GM10248 (cell line): ENCODE data around the gene ZFYVE9.

ENCODE experiments used
- CTCF ChIA-PET: fragments of 300-600 bp; sonication (Branson Sonifier 250); formaldehyde crosslinking; extraction: SDS; loops from one replicate; lab custom pipeline; 2021; ENCODE audit warnings: antibody characterized with exemption; lab: Yijun Ruan, JAX
- POLR2A ChIA-PET: fragments of 350-650 bp; sonication (Branson Sonifier 250); formaldehyde crosslinking; extraction: SDS; loops from one replicate; lab custom pipeline; 2020; ENCODE audit warnings: antibody characterized with exemption; lab: Yijun Ruan, JAX
- DNase-seq: peaks from one replicate; pipeline ENCODE4 v3.0.0; 2012; ENCODE audit errors: extremely low spot score
- TF ChIP-seq, protein P1 (sequence below): IDR thresholded peaks from 2 replicates; pipeline ENCODE4 v1.5.1; 2012; ENCODE audit warnings: mild to moderate bottlenecking, low read depth; ENCODE audit errors: extremely low read depth, missing control alignments, control extremely low read depth

Gene ZFYVE9

DNA sequence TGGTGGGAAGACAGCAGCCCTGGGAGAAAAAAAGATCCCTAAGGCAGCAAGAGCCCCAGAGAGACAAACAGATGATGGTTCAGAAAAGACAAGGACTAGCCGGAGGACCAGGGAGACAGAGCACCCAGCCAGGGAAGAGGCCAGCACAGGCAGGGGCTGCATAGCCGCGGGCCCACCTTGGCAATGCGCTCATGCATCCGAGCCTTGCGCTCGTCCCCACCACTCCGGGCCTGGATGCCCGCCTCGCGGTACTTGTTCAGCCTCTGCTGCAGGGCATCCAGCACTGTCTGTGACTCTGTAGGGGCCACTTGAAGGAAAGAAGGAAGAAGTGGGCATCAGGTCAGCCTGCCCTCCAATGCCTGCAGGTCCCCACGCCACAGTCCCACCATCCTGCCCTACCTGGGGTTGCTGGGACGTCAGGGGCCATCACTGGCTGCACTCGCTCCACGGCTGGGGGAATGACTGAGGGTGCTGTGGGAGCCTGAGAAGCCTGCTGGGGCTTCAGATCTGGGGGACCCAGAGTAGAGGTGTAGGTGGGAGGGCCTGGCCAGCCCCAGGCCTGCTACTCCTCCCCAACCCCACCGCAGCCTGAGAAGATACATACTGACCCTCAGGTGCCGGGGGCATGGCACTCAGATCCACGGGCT, 217.1 kb downstream of the ZFYVE9 start:
- POLR2A ChIA-PET: no interaction called here
- DNase-seq: no peak
- CTCF ChIA-PET: no interaction called here
- TF ChIP-seq, protein P1, sequence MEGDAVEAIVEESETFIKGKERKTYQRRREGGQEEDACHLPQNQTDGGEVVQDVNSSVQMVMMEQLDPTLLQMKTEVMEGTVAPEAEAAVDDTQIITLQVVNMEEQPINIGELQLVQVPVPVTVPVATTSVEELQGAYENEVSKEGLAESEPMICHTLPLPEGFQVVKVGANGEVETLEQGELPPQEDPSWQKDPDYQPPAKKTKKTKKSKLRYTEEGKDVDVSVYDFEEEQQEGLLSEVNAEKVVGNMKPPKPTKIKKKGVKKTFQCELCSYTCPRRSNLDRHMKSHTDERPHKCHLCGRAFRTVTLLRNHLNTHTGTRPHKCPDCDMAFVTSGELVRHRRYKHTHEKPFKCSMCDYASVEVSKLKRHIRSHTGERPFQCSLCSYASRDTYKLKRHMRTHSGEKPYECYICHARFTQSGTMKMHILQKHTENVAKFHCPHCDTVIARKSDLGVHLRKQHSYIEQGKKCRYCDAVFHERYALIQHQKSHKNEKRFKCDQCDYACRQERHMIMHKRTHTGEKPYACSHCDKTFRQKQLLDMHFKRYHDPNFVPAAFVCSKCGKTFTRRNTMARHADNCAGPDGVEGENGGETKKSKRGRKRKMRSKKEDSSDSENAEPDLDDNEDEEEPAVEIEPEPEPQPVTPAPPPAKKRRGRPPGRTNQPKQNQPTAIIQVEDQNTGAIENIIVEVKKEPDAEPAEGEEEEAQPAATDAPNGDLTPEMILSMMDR: no peak

DNA sequence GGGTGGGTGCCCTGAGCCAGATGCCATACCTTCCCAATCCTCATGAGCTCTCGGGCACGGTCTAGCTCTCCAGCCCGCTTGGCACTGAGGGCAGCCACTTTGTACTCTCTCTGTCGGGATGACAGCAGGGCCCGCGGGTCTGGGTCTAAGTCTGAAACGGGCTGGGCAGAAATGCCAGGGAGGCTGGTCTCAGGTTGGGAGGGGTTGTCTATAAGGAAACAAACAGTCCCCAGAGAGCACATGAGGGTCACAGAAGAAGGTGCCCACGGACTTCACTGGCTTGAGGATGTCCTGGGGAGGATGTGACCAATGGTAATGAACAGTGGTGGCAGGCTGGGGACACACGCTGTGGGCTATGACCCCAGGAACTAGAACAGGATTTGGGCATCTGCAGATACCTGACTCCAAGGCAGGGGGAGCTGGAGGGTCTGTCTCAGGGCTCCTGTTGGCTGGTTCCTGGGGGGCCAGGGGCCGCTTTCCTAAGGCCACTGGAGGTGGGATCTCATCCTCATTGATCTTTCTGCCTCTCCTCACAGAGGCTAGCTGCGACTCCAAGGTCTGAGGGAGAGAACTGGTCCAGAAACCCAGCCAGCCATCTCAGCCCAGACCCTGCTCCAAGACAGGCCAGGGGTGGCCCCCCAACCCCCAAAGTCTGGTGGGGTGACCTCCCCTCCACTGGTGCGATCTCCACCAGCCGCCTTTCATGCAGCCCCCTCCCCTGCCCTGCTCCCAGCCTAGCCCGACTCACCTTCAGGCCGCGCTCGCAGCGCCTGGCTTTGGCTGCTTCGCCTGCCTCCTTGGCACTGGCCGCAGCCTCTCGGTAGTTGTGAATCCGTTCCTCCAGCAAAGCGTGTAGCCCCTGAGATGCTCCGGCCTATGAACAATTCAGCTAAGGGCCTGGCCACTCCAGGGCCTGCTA, 218.0 kb downstream of the ZFYVE9 start:
- TF ChIP-seq, protein P1: no peak
- CTCF ChIA-PET: interaction anchor here (2.4 kb wide), 1 partner anchor 9 kb away, joined by 10 read pairs; no protein-coding TSS in a partner anchor
- no peak for DNase-seq
- POLR2A ChIA-PET: no interaction called here

DNA sequence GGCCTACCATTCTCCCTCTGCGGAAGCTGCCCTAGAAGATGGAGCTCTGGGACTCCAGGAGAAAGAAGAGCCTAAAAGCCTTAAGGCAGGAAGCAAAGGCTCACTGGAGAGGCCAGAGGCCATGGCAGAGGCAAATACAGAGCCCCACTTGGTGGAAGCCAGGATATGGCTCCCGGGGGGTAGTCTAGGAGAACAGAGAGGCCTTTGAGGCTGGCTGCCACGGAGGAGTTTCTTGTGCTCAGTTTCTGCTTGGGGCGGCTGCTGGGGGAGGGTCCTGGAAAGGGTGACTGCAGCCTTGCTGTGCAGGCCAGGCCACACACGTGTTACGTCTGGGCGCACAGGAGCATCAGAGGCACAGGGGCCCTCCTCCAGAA, 218.7 kb downstream of the ZFYVE9 start:
- TF ChIP-seq, protein P1: no peak
- ChIA-PET POLR2A (no interaction called here), CTCF (interaction anchor here (1.8 to 2.4 kb wide), 2 partner anchors 9 to 12 kb away, joined by 6 to 10 read pairs; no protein-coding TSS in a partner anchor)

DNA sequence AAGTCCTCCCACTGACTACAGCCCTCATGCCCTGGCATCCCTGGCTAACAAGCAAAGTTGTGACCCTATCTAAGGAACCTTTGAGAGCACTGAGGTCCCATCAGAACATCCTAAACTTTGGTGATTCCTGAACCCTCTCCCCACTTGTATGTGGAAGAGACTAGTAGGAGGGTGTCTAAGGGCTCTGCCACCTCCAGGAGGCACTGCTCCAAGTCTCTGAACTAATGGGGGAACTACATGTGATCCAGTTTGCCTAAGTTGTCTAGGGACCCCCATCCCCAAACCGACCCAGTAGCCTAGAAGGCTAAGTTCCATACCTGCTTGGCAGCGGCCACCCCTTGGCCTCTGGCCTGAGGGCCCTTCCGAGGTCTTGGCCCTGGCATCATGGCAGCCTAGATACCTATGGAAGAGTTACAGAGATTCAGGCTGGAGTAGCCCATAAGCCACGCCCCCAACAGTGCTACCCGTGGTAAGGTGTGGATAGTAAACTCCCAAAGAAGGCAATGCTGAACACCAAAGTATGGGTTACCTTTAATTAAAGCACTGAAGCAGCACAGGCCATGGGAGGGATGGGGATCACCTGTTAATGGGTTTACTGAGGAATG, 222.4 kb downstream of the ZFYVE9 start:
- ChIA-PET POLR2A (no interaction called here), CTCF (interaction anchor here (1.5 kb wide), 1 partner anchor 16 kb away, joined by 5 read pairs; no protein-coding TSS in a partner anchor)

More for the DNA sequence above, 218.7 kb downstream of the ZFYVE9 start:
- DNase-seq: no peak

DNA sequence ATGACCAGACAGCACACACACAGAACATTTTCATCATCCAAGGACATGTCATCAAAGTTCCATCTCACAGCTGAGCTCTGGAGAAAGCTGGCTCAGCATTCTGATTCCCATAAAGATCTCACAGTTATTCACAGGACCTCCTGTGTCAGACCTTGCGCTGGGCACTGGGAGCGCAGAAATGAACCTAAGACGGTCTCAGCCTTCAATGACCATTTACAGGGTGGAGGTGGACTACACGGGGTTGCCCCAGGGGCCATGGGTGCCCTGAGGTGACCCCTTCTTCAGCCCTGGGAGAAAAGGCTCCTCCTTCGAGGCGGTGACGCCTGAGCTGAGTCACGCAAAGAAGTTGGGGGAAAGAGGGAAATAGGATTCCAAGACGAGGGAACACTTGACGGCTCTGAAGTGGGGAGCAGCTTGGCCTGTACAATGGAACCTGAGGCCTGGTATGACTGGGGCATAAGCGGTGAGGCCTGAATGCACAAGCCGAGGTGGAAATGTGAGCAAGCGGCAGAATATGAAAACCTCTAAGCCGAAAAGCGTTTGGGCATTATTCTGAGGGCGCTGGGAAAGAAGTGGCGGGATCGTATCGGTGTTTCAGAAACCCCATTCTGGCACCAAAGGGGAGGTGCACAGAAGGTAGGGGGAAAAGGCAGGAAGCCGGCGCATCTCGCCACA, 223.3 kb downstream of the ZFYVE9 start:
- no peak for DNase-seq
- ChIA-PET CTCF (no interaction called here), POLR2A (interaction anchor here (0.6 kb wide), 1 partner anchor 37 kb away, joined by 3 read pairs; no protein-coding TSS in a partner anchor)
- TF ChIP-seq, protein P1: no peak

More for the DNA sequence above, 222.4 kb downstream of the ZFYVE9 start:
- TF ChIP-seq, protein P1: no peak
- DNase-seq: no peak
